ENCODE measurements around the gene HMCN1.

DNA sequence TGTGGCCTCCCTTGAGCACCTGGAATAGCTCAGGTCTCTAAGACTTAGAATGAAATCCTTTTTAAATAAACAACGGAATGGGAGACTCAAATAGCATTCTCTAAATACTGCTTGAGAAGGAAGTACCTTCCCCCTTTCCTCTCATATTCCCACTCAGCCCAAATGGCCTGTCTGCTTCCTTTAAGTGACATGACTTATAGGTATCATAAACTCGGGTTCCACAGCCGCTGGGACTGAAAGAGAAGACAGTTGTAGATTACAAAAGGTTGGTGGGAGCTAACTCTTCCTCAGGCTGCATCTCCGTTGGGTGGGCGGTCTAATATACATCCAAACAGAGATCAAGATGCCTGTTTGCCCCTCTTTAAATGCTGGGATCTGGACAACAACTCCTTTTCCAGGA lies 1.2 kb upstream of the HMCN1 start:
- TF ChIP-seq CTCF (IDR thresholded peaks at IDR 0.05; ENCODE audit: low read depth, low read length, poor library complexity, severe bottlenecking) (no peak), EZH2phosphoT487 (IDR thresholded peaks at IDR 0.05; ENCODE audit: borderline replicate concordance, low read length) (no peak)

Data from DOHH2 (cell line).